ENCODE data around the gene DNAH10.

DNA sequence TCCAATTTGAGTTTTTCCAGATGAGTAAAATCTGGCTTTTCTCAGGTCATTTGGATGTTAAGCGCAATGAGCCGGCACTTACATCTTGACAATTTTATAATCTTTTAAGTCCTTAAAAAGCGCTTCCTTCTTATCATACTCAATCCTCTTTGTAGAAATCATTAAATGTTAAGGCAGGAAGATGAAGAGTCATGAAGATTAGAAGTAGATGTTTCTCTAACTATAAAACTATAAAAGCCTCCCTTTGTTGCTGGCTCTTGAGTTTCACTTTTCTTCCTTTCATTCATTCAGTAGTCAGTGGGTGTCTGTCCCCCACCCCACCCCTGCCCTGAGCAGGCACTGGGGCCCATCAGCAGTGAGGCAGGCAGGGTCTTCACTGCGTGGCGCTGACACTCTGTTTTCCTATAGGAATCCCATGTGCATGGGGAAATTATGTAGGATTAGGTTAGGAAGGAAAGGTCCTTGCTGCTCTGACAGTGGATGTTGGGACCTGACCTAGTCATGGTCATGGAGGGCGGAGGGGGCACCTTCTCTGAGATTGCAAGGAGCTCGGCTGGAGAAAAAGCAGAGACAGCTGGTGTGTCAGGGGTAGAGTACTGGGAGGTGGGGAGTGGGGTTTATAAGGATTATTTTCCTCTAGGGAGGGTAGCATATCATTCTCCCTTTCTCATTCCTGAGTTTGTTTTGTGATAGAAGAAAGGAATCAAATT lies 144.8 kb downstream of the DNAH10 start:
- TF ChIP-seq, protein P1, sequence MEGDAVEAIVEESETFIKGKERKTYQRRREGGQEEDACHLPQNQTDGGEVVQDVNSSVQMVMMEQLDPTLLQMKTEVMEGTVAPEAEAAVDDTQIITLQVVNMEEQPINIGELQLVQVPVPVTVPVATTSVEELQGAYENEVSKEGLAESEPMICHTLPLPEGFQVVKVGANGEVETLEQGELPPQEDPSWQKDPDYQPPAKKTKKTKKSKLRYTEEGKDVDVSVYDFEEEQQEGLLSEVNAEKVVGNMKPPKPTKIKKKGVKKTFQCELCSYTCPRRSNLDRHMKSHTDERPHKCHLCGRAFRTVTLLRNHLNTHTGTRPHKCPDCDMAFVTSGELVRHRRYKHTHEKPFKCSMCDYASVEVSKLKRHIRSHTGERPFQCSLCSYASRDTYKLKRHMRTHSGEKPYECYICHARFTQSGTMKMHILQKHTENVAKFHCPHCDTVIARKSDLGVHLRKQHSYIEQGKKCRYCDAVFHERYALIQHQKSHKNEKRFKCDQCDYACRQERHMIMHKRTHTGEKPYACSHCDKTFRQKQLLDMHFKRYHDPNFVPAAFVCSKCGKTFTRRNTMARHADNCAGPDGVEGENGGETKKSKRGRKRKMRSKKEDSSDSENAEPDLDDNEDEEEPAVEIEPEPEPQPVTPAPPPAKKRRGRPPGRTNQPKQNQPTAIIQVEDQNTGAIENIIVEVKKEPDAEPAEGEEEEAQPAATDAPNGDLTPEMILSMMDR (IDR thresholded peaks at IDR 0.05) = no peak
- TF ChIP-seq MAZ (IDR thresholded peaks at IDR 0.05; ENCODE audit: borderline replicate concordance, low read depth, low read length) = no peak
- no peak for TF ChIP-seq CEBPB (IDR thresholded peaks at IDR 0.05)
- no peak for TF ChIP-seq HES2 (IDR thresholded peaks at IDR 0.05)
- no peak for TF ChIP-seq EP300 (IDR thresholded peaks at IDR 0.05)
- no peak for TF ChIP-seq KDM5A (IDR thresholded peaks at IDR 0.05)
- no peak for TF ChIP-seq FOSB (CRISPR knock-in tag; IDR thresholded peaks at IDR 0.05)
